ENCODE results near the gene SPSB4.

The SPSB4 gene

GRCh38 chr3:141122455-141123030 is 71.4 kb downstream of the SPSB4 start:
- DNase-seq = no peak

GRCh38 chr3:141123677-141124410 is 72.7 kb downstream of the SPSB4 start:
- DNase-seq = no peak

- no peak for DNase-seq
These were observed 73.6 kb downstream of the SPSB4 start for GRCh38 chr3:141124715-141125114.

GRCh38 chr3:141125351-141125750 is 74.2 kb downstream of the SPSB4 start:
- no peak for DNase-seq

GRCh38 chr3:141126661-141127343 is 75.7 kb downstream of the SPSB4 start:
- DNase-seq = no peak

GRCh38 chr3:141127344-141128125 is 76.4 kb downstream of the SPSB4 start:
- DNase-seq = no peak

GRCh38 chr3:141128126-141128777 is 77.1 kb downstream of the SPSB4 start:
- DNase-seq = no peak

GRCh38 chr3:141129049-141129448 is 77.9 kb downstream of the SPSB4 start:
- no peak for DNase-seq

GRCh38 chr3:141129541-141130011 is 78.4 kb downstream of the SPSB4 start:
- no peak for DNase-seq

- DNase-seq = no peak
These were observed 92.4 kb downstream of the SPSB4 start for GRCh38 chr3:141143517-141143916.

- DNase-seq = no peak
These were observed 95.9 kb downstream of the SPSB4 start for GRCh38 chr3:141146979-141147470.

- no peak for DNase-seq
These were observed 96.5 kb downstream of the SPSB4 start for GRCh38 chr3:141147657-141148056.

GRCh38 chr3:141148169-141148568 is 97.0 kb downstream of the SPSB4 start:
- DNase-seq = no peak

- DNase-seq = no peak
These were observed 97.6 kb downstream of the SPSB4 start for GRCh38 chr3:141148770-141149169.

- no peak for DNase-seq
These were observed 99.1 kb downstream of the SPSB4 start for GRCh38 chr3:141150081-141150830.

- DNase-seq = no peak
These were observed 99.8 kb downstream of the SPSB4 start for GRCh38 chr3:141150931-141151330.

GRCh38 chr3:141151439-141151838 is 100.3 kb downstream of the SPSB4 start:
- DNase-seq = no peak

GRCh38 chr3:141152130-141152529 is 101.0 kb downstream of the SPSB4 start:
- DNase-seq = no peak

- no peak for DNase-seq
These were observed 101.9 kb downstream of the SPSB4 start for GRCh38 chr3:141152801-141153678.

- no peak for DNase-seq
These were observed 102.5 kb downstream of the SPSB4 start for GRCh38 chr3:141153679-141153966.

GRCh38 chr3:141164852-141165251 is 113.7 kb downstream of the SPSB4 start:
- no peak for DNase-seq
